GM20000 (cell line): ENCODE results near the gene DSPP.

ENCODE experiments used
- DNase-seq: peaks from one replicate; pipeline ENCODE4 v3.0.0; 2012; ENCODE audit warnings: low spot score
- CTCF ChIP-seq: IDR thresholded peaks from 2 replicates; pipeline ENCODE4 v1.5.1; 2012; ENCODE audit warnings: mild to moderate bottlenecking, control low read depth; ENCODE audit errors: extremely low read depth, missing control alignments

Gene DSPP

GRCh38 chr4:87624698-87625097 is 16.4 kb downstream of the DSPP start:
- TF ChIP-seq CTCF, result no peak
- no peak for DNase-seq

GRCh38 chr4:87631668-87632067 is 23.3 kb downstream of the DSPP start:
- no peak for TF ChIP-seq CTCF
- no peak for DNase-seq

- no peak for TF ChIP-seq CTCF
- DNase-seq, result no peak
Measured at GRCh38 chr4:87632469-87632868, 24.1 kb downstream of the DSPP start.

- TF ChIP-seq CTCF, result no peak
- DNase-seq, result no peak
Measured at GRCh38 chr4:87633243-87633642, 24.9 kb downstream of the DSPP start.

- no peak for TF ChIP-seq CTCF
- DNase-seq, result no peak
Measured at GRCh38 chr4:87644286-87644685, 36.0 kb downstream of the DSPP start.

GRCh38 chr4:87649980-87650379 is 41.7 kb downstream of the DSPP start, which contains the start of gene DMP1:
TSS of gene DMP1 (plus strand) at chr4:87650280. CDS start at chr4:87656493, 6,213 bp downstream.
- TF ChIP-seq CTCF, result no peak
- no peak for DNase-seq

- no peak for TF ChIP-seq CTCF
- no peak for DNase-seq
Measured at GRCh38 chr4:87650938-87651337, 42.6 kb downstream of the DSPP start.

- no peak for DNase-seq
- no peak for TF ChIP-seq CTCF
Measured at GRCh38 chr4:87651941-87652340, 43.6 kb downstream of the DSPP start.
